SK-N-MC (cell line): Measurements from ENCODE around the gene MRS2.

ENCODE experiments used
- EZH2 ChIP-seq: fragments of 200-600 bp; sonication (generic); IDR thresholded peaks from one replicate; pipeline ENCODE4 v1.6.1; 2017; ENCODE audit warnings: antibody characterized with exemption
- FOXP2 ChIP-seq: optimal IDR thresholded peaks from 2 replicates; pipeline ENCODE3; 2011; ENCODE audit warnings: mild to moderate bottlenecking, moderate library complexity; ENCODE audit not compliant: insufficient read depth; ENCODE audit errors: extremely low read length, control extremely low read depth
- POLR2AphosphoS5 ChIP-seq: IDR thresholded peaks from 2 replicates; pipeline ENCODE4 v1.6.1; 2012; ENCODE audit warnings: mild to moderate bottlenecking, low read depth, low read length, borderline replicate concordance

GRCh38 chr6:24394061-24394779 lies 8.5 kb upstream of the MRS2 start:
- no peak for TF ChIP-seq POLR2AphosphoS5
- TF ChIP-seq EZH2: no peak
- no peak for TF ChIP-seq FOXP2
